Spleen (tissue), 7 donors: ENCODE data around the gene DIP2C.

Source experiments
- POLR2A ChIP-seq, 3 donors: fragments of 450-650 bp; IDR thresholded peaks; one replicate each; pipeline ENCODE4 v1.5.1; 2017; ENCODE audit warnings: antibody characterized with exemption in 3 of 3, mild to moderate bottlenecking in 1 of 3
- TF ChIP-seq, protein P1 (sequence below), 11 experiments: fragments of 200-600 bp in 7 of 11; fragments of 450-650 bp in 4 of 11; sonication (generic) in 4 of 11; IDR thresholded peaks in 8 of 11; conservative IDR thresholded peaks in 3 of 11; 1 replicate in 7 of 11; 2 replicates in 4 of 11; pipeline versions ENCODE4 v1.4.0 to v1.8.0; 2016 to 2021; ENCODE audit warnings: antibody characterized with exemption in 11 of 11, inconsistent platforms in 4 of 11, mild to moderate bottlenecking in 1 of 11
- donor health status: DM: no; HTN: no; CAD: no; lungs with moderate emphysema.
- donor health status: DM: no; HTN: no; CAD: no.
- donor health status: DM: no; HTN: no; CAD: no.

DNA sequence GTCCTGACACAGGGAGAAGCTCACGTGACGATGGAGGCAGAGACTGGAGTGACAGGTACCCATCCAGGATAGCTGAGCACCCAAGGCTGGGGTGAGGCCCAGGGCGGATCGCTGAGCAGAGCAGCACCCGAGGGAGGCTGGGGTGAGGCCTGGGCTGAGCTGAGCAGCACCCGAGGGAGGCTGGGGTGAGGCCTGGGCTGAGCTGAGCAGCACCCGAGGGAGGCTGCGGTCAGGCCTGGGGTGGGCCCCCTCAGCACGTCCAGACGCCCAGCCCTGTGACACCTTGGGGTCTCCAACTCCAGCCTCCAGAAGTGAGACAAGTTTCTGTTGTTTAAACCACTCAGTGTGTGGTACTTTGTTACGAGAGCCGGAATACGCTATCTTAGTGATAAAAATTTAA lies 318.0 kb downstream of the DIP2C start:
- TF ChIP-seq, protein P1, sequence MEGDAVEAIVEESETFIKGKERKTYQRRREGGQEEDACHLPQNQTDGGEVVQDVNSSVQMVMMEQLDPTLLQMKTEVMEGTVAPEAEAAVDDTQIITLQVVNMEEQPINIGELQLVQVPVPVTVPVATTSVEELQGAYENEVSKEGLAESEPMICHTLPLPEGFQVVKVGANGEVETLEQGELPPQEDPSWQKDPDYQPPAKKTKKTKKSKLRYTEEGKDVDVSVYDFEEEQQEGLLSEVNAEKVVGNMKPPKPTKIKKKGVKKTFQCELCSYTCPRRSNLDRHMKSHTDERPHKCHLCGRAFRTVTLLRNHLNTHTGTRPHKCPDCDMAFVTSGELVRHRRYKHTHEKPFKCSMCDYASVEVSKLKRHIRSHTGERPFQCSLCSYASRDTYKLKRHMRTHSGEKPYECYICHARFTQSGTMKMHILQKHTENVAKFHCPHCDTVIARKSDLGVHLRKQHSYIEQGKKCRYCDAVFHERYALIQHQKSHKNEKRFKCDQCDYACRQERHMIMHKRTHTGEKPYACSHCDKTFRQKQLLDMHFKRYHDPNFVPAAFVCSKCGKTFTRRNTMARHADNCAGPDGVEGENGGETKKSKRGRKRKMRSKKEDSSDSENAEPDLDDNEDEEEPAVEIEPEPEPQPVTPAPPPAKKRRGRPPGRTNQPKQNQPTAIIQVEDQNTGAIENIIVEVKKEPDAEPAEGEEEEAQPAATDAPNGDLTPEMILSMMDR (IDR thresholded peaks at IDR 0.05 in 8 of 11, conservative IDR thresholded peaks at IDR 0.05 in 3 of 11): no peak
- no peak for TF ChIP-seq POLR2A (IDR thresholded peaks at IDR 0.05)
